Heart left ventricle (tissue), 16 donors: Measurements from ENCODE around the gene HES5. TPM values are rescaled to one million over a fixed set of nuclear protein-coding genes. Genes with fewer than 3 reads are reported as not detected.

ENCODE experiments used
- ATAC-seq, 4 donors: fragments of 200-7000 bp; cut with Tn5 transposase; one replicate each; pipeline ENCODE4 v1.9.1; 2020 to 2022; ENCODE audit warnings: moderate library complexity in 4 of 4, mild to moderate bottlenecking in 3 of 4, moderate number of reproducible peaks in 1 of 4
- DNase-seq, 5 donors: peaks; one replicate each; pipeline ENCODE4 v3.0.0-alpha.2; 2020
- H3K27ac ChIP-seq, 12 donors: fragments of 200-600 bp; sonication (generic) in 4 of 12; one replicate each; pipeline versions ENCODE4 v1.5.0 to v1.8.0; 2016 to 2022; ENCODE audit warnings: mild to moderate bottlenecking in 2 of 12
- H3K27me3 ChIP-seq, 9 donors: fragments of 200-600 bp; sonication (generic) in 2 of 9; one replicate each; pipeline versions ENCODE4 v1.5.1 to v1.8.0; 2016 to 2022; ENCODE audit warnings: mild to moderate bottlenecking in 3 of 9
- H3K36me3 ChIP-seq, 9 donors: fragments of 200-600 bp; sonication (generic) in 2 of 9; one replicate each; pipeline versions ENCODE4 v1.5.0 to v1.8.0; 2018 to 2022; ENCODE audit warnings: mild to moderate bottlenecking in 2 of 9
- H3K4me1 ChIP-seq, 12 donors: fragments of 200-600 bp; sonication (generic) in 4 of 12; one replicate each; pipeline versions ENCODE4 v1.5.0 to v1.8.0; 2016 to 2022; ENCODE audit warnings: mild to moderate bottlenecking in 3 of 12
- H3K4me3 ChIP-seq, 12 donors: fragments of 200-600 bp; sonication (generic) in 4 of 12; one replicate each; pipeline versions ENCODE4 v1.5.0 to v1.8.0; 2017 to 2022; ENCODE audit warnings: mild to moderate bottlenecking in 9 of 12, moderate library complexity in 4 of 12
- H3K9me3 ChIP-seq, 12 donors: fragments of 200-600 bp; sonication (generic) in 4 of 12; one replicate each; pipeline versions ENCODE4 v1.5.0 to v1.8.0; 2016 to 2022; ENCODE audit warnings: mild to moderate bottlenecking in 1 of 12
- POLR2A ChIP-seq, 2 donors: fragments of 450-650 bp; IDR thresholded peaks; one replicate each; pipeline ENCODE4 v1.6.1; 2017; ENCODE audit warnings: antibody characterized with exemption in 2 of 2, mild to moderate bottlenecking in 2 of 2, moderate library complexity in 2 of 2
- WGBS, 4 donors: extraction: QIAGEN DNeasy Blood & Tissue Kit in 2 of 4; methylation state at CpG; one replicate each; pipeline versions ENCODE4 v1.1.5 to v1.1.7; 2013 to 2018; 5-methylcytosine and 5-hydroxymethylcytosine counted together
- intact Hi-C, 10 donors: fragments of 100-400 bp; cut with DNase I; formaldehyde crosslinking; loops; one replicate each; pipeline versions ENCODE4 v1.11.1 to v1.14.2; 2022
- polyA plus RNA-seq, 2 donors: library from polyadenylated mRNA; stranded (reverse); fragments of 200-250 nt; gene quantifications; one replicate each; pipeline ENCODE4 v1.2.3, GENCODE V29; 2013
- total RNA-seq, 9 donors: library from RNA; depleted of rRNA in 2 of 9; stranded (reverse); fragments of >200 nt in 2 of 9; fragmentation: NEBNext Ultra II Directional in 3 of 9; extraction: Animal tissue kit (Norgen Biotek cat#: 25700) in 3 of 9; gene quantifications; one replicate each; pipeline versions ENCODE4 v1.1.0 to v1.2.4, GENCODE V29; 2016 to 2023
- TF ChIP-seq, protein P1 (sequence below), 12 donors: fragments of 200-600 bp; sonication (generic) in 4 of 12; IDR thresholded peaks; one replicate each; pipeline versions ENCODE4 v1.5.0 to v1.8.0; 2018 to 2022; ENCODE audit warnings: antibody characterized with exemption in 12 of 12, mild to moderate bottlenecking in 5 of 12
- donor health status: ischemic (EF 13 %, LVEDD 7.1; RV severe dilation, severe dysfunction).
- donor health status: healthy with polysubstance abuse.
- donor health status: DM: no; HTN: yes; CAD: no.
- donor health status: DM: no; HTN: no; CAD: no.
- donor health status: ischemic (EF 25% LVEDD 6.9; RV normal size, moderate dysfunction).
- donor health status: ischemic (EF 25% LVEDD 5.7; RV mildly dilated, moderate dysfunction).
- donor health status: healthy.
- donor health status: DM: yes; HTN: yes; CAD: no.
- donor health status: ischemic (EF 35%, LVEDD 5.7; RV mildly dilated, moderate dysfunction).
- donor health status: nonischemic (EF 11% LVEDD 7.7; RV severe dilation, severe dysfunction).
- donor health status: DM: yes; HTN: yes; CAD: no.
- donor health status: PGD.
- donor health status: ischemic (EF 29% LVEDD 5.4; RV normal size, mild dysfunction).
- donor health status: nonischemic (EF 23%, LVEDD 6.1; RV moderate dilation, normal function).

HES5 gene
- total and polyA plus RNA-seq, 11 donors, result 0.42 to 2.0 (median 1.2) TPM

DNA sequence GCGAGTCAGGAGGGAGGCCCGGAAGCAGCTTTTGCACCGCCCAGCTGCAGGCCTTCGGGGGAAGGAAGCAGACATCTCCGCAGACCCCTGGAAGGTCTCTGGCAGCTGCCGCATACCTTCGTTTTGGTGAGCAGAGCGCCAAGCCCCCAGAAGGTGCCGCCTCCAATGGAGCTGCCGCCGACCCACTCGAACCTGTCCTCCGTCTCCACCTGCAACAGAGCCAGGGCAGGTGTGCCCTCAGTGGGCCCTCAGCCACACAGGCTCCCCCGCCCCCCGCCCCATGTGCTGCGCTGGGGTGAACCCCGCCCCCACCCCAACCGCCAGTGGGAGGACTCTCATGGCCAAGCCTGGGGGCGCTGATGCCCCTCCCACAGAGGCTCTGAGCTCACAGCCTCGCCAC is 9.9 kb downstream of the HES5 start:
- H3K27me3 ChIP-seq, result no peaks in the 10 kb centered on the region
- 89 to 95% (median 94%) methylated on average over 10 to 20 of the region's 20 CpGs for WGBS, 4 donors
- no peaks in the 10 kb centered on the region for H3K9me3 ChIP-seq
- TF ChIP-seq, protein P1, sequence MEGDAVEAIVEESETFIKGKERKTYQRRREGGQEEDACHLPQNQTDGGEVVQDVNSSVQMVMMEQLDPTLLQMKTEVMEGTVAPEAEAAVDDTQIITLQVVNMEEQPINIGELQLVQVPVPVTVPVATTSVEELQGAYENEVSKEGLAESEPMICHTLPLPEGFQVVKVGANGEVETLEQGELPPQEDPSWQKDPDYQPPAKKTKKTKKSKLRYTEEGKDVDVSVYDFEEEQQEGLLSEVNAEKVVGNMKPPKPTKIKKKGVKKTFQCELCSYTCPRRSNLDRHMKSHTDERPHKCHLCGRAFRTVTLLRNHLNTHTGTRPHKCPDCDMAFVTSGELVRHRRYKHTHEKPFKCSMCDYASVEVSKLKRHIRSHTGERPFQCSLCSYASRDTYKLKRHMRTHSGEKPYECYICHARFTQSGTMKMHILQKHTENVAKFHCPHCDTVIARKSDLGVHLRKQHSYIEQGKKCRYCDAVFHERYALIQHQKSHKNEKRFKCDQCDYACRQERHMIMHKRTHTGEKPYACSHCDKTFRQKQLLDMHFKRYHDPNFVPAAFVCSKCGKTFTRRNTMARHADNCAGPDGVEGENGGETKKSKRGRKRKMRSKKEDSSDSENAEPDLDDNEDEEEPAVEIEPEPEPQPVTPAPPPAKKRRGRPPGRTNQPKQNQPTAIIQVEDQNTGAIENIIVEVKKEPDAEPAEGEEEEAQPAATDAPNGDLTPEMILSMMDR (IDR thresholded peaks at IDR 0.05), result no peak
- TF ChIP-seq POLR2A (IDR thresholded peaks at IDR 0.05), result no peak
- H3K27ac ChIP-seq, result no peak overlapping the region
- DNase-seq (no peak), ATAC-seq (no peak)
- H3K4me3 ChIP-seq, result no peak overlapping the region
- peaks cover 11 to 30% (median 23%) of the 10 kb centered on the region in 12 donors for H3K4me1 ChIP-seq
- H3K36me3 ChIP-seq, result peaks cover 2 to 73% (median 63%) of the 10 kb centered on the region in 9 donors
- intact Hi-C loops, result loop anchor here in 2 of 10 donors (10.0 kb wide), 1 partner anchor 325 kb away; the partner anchor contains the start of gene FAAP20 (in 2 of the 2)

DNA sequence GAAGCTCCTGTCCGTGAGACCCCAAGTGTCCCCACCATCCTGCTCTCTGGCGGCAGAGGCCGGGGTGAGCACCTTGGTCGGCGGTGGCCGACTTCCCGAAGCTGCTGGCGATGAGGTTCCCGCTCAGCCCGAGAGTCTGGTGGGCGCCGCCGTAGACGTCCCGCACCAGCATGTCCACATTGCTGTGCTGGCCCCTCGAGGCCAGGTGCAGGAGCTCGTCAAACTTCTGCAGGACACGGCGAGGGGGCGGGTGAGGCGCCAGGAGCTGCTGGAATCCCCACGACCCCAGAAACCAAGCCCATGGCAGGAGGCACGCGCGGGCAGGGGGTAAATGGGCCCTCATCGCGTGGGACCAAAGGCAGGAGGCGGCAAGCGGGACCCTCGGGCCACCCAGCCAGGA is 10.3 kb downstream of the HES5 start:
- ATAC-seq (no peak), DNase-seq (no peak)
- H3K9me3 ChIP-seq, result no peaks in the 10 kb centered on the region
- H3K4me3 ChIP-seq, result no peak overlapping the region
- WGBS, 4 donors, result 92 to 95% (median 94%) methylated on average over 23 to 30 of the region's 30 CpGs
- peaks cover 8 to 25% (median 18%) of the 10 kb centered on the region in 12 donors for H3K4me1 ChIP-seq
- intact Hi-C loops, result loop anchor here in 2 of 10 donors (10.0 kb wide), 1 partner anchor 325 kb away; the partner anchor contains the start of gene FAAP20 (in 2 of the 2)
- no peaks in the 10 kb centered on the region for H3K27me3 ChIP-seq
- TF ChIP-seq, protein P1 (IDR thresholded peaks at IDR 0.05), result no peak
- H3K36me3 ChIP-seq, result peaks cover 2 to 78% (median 68%) of the 10 kb centered on the region in 9 donors
- no peak overlapping the region for H3K27ac ChIP-seq

DNA sequence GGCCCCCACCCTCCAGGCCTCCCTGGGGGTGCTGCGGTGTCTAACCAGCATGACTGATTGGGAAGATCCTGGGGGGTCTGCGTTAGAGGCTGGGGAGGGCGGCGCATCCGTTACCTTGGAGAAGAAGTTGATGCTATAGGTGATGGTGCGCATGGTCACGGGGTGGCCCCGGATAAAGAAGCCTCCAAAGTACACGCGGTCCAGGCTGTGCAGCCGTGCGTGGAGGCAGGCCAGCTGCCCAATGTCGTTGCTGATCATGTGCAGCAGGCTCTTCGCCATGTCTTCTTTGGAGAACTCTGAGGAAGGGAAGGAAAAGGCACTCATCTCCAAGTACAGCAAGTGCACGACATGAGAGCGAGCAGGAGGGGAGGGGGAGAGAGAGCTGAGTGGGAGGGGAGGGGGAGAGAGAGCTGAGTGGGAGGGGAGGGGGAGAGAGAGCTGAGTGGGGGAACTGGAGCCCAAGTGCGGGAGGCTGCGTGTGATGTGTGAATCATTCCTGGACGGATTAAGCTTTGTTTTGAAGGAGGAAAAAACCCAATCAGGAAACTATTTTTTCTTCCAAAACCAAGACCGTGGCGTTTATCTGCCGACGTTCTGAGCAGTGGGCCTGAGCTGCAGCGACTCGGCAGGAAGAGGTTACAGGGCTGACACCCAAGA is 10.9 kb downstream of the HES5 start:
- Histone ChIP-seq H3K9me3 (no peaks in the 10 kb centered on the region), H3K27me3 (no peaks in the 10 kb centered on the region), H3K27ac (no peak overlapping the region), H3K4me3 (no peak overlapping the region), H3K4me1 (peaks cover 2 to 19% (median 12%) of the 10 kb centered on the region in 12 donors), H3K36me3 (peaks cover 2 to 81% (median 70%) of the 10 kb centered on the region in 9 donors)
- TF ChIP-seq, protein P1 (IDR thresholded peaks at IDR 0.05), result no peak
- no peak for TF ChIP-seq POLR2A (IDR thresholded peaks at IDR 0.05)
- ATAC-seq, result no peak
- 89% methylated on average over 25 of the region's 25 CpGs for WGBS, 4 donors
- intact Hi-C loops, result no loop called here
- DNase-seq, result no peak

DNA sequence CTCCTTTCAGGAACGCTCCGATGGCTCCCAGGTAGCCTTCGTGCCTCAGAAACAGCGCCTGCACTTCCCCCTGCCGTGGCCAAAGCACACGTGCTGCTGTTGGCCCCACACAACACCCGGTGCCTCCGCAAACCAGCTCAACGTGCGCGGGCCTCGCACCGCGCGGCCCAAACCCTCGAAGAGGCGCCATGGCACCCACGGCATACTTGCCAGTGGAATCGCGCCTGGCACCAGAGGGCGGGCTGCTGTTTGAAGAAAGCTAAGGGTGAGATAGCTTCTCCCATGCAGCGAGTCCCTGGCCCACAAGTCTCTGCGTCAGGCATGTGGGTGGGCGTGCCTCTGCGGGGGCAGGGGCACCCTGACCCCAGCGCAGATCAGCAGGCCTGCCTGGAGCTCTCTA is 11.5 kb downstream of the HES5 start:
- no peak for ATAC-seq
- intact Hi-C loops, result no loop called here
- DNase-seq, result no peak

More for the DNA sequence above, 11.5 kb downstream of the HES5 start:
- 93 to 96% (median 95%) methylated on average over 21 to 26 of the region's 26 CpGs for WGBS, 4 donors
- Histone ChIP-seq H3K4me1 (peaks cover 0 to 13% (median 6%) of the 10 kb centered on the region in 12 donors), H3K4me3 (no peak overlapping the region), H3K27me3 (no peaks in the 10 kb centered on the region), H3K27ac (no peak overlapping the region), H3K9me3 (no peaks in the 10 kb centered on the region), H3K36me3 (peaks cover 6 to 87% (median 77%) of the 10 kb centered on the region in 9 donors)
- no peak for TF ChIP-seq POLR2A (IDR thresholded peaks at IDR 0.05)
- TF ChIP-seq, protein P1 (IDR thresholded peaks at IDR 0.05), result no peak
